Sigmoid colon (tissue), 4 donors: ENCODE measurements around the gene ZNF416.

Source experiments
- CTCF ChIP-seq, 4 experiments: fragments of 450-650 bp in 3 of 4; fragments of 200-600 bp in 1 of 4; IDR thresholded peaks; one replicate each; pipeline ENCODE4 v1.5.1; 2016 to 2019; ENCODE audit warnings: antibody characterized with exemption in 4 of 4, mild to moderate bottlenecking in 3 of 4, moderate library complexity in 2 of 4
- EP300 ChIP-seq, 4 donors: sonication (generic); formaldehyde crosslinking; IDR thresholded peaks; one replicate each; pipeline ENCODE4 v1.6.1; 2017; ENCODE audit warnings: antibody characterized with exemption in 4 of 4
- POLR2A ChIP-seq, 2 donors: fragments of 450-650 bp; IDR thresholded peaks; one replicate each; pipeline ENCODE4 v1.6.1; 2016; ENCODE audit warnings: antibody characterized with exemption in 2 of 2, mild to moderate bottlenecking in 2 of 2, moderate library complexity in 2 of 2
- POLR2AphosphoS5 ChIP-seq, 4 donors: sonication (generic); formaldehyde crosslinking; IDR thresholded peaks; one replicate each; pipeline ENCODE4 v1.6.1; 2017; ENCODE audit warnings: antibody characterized with exemption in 4 of 4

- no peak for TF ChIP-seq POLR2A (IDR thresholded peaks at IDR 0.05)
- no peak for TF ChIP-seq CTCF (IDR thresholded peaks at IDR 0.05)
- peak in 3 of 4 donors; percentile 60 to 69 (median 69) for TF ChIP-seq POLR2AphosphoS5 (IDR thresholded peaks at IDR 0.05)
- no peak for TF ChIP-seq EP300 (IDR thresholded peaks at IDR 0.05)
These were observed at the start of gene ZNF416 for GRCh38 chr19:57578487-57579205.
